ENCODE data around the gene KCNA3.

Gene KCNA3

GRCh38 chr1:110674337-110675059 lies at the start of gene KCNA3:
KCNA3 (minus strand) TSS chr1:110674940; CDS start chr1:110674809, 131 bp downstream.
- peak; percentile 55 for DNase-seq

GRCh38 chr1:110722807-110723206 lies 48.1 kb upstream of the KCNA3 start:
- no peak for DNase-seq

- DNase-seq: no peak
Measured at GRCh38 chr1:110719908-110720307, 45.2 kb upstream of the KCNA3 start.

- no peak for DNase-seq
Measured at GRCh38 chr1:110718452-110718851, 43.7 kb upstream of the KCNA3 start.

- DNase-seq: no peak
Measured at GRCh38 chr1:110717179-110717578, 42.4 kb upstream of the KCNA3 start.

GRCh38 chr1:110714374-110714995 lies 39.7 kb upstream of the KCNA3 start:
- no peak for DNase-seq

GRCh38 chr1:110713221-110713620 lies 38.5 kb upstream of the KCNA3 start:
- no peak for DNase-seq

- no peak for DNase-seq
Measured at GRCh38 chr1:110710314-110710713, 35.6 kb upstream of the KCNA3 start.

GRCh38 chr1:110708974-110709440 lies 34.3 kb upstream of the KCNA3 start:
- no peak for DNase-seq

- no peak for DNase-seq
Measured at GRCh38 chr1:110707232-110707631, 32.5 kb upstream of the KCNA3 start.

GRCh38 chr1:110706621-110707020 lies 31.9 kb upstream of the KCNA3 start:
- no peak for DNase-seq

- DNase-seq: no peak
Measured at GRCh38 chr1:110702260-110702659, 27.5 kb upstream of the KCNA3 start.

GRCh38 chr1:110700767-110701166 lies 26.0 kb upstream of the KCNA3 start:
- no peak for DNase-seq

- no peak for DNase-seq
Measured at GRCh38 chr1:110697606-110698005, 22.9 kb upstream of the KCNA3 start.

GRCh38 chr1:110696818-110697217 lies 22.1 kb upstream of the KCNA3 start:
- no peak for DNase-seq

- DNase-seq: no peak
Measured at GRCh38 chr1:110690709-110691365, 16.1 kb upstream of the KCNA3 start.

GRCh38 chr1:110689868-110690267 lies 15.1 kb upstream of the KCNA3 start:
- no peak for DNase-seq

GRCh38 chr1:110688514-110688913 lies 13.8 kb upstream of the KCNA3 start:
- DNase-seq: no peak

GRCh38 chr1:110687250-110687649 lies 12.5 kb upstream of the KCNA3 start:
- no peak for DNase-seq

- DNase-seq: no peak
Measured at GRCh38 chr1:110686188-110686587, 11.4 kb upstream of the KCNA3 start.

- no peak for DNase-seq
Measured at GRCh38 chr1:110684491-110684890, 9.8 kb upstream of the KCNA3 start.

- DNase-seq: no peak
Measured at GRCh38 chr1:110682898-110683297, 8.2 kb upstream of the KCNA3 start.

- DNase-seq: no peak
Measured at GRCh38 chr1:110680036-110680735, 5.4 kb upstream of the KCNA3 start.
